Uterus (tissue), 4 donors: ENCODE data around the gene ZMYND11. TPM values are rescaled to one million over a fixed set of nuclear protein-coding genes. Genes with fewer than 3 reads are reported as not detected.

Source experiments
- DNase-seq, 2 donors: peaks; one replicate each; pipeline ENCODE4 v3.0.0-alpha.2; 2019 to 2020
- H3K27ac ChIP-seq, 2 donors: fragments of 200-600 bp; sonication (generic); 1 replicate in 1 of 2; 2 replicates in 1 of 2; pipeline ENCODE4 v1.5.1; 2016 to 2018
- H3K27me3 ChIP-seq, 2 donors: fragments of 200-600 bp; sonication (generic); one replicate each; pipeline ENCODE4 v1.5.1; 2018 to 2019; ENCODE audit warnings: control low read depth in 1 of 2
- H3K36me3 ChIP-seq, 2 donors: fragments of 200-600 bp; sonication (generic); one replicate each; pipeline ENCODE4 v1.5.1; 2019; ENCODE audit warnings: control low read depth in 1 of 2
- H3K4me1 ChIP-seq, 2 donors: fragments of 200-600 bp; sonication (generic); one replicate each; pipeline ENCODE4 v1.5.1; 2018 to 2019; ENCODE audit warnings: control low read depth in 1 of 2
- H3K4me3 ChIP-seq, 2 donors: fragments of 200-600 bp; sonication (generic); 1 replicate in 1 of 2; 2 replicates in 1 of 2; pipeline ENCODE4 v1.5.1; 2018 to 2019; ENCODE audit warnings: mild to moderate bottlenecking in 1 of 2
- H3K9me3 ChIP-seq, 2 donors: fragments of 200-600 bp; sonication (generic); one replicate each; pipeline ENCODE4 v1.5.1; 2019; ENCODE audit warnings: control low read depth in 1 of 2
- CTCF ChIP-seq, 4 experiments: fragments of 200-600 bp in 2 of 4; fragments of 450-650 bp in 2 of 4; sonication (generic) in 2 of 4; IDR thresholded peaks; one replicate each; pipeline ENCODE4 v1.5.1; 2016 to 2019; ENCODE audit warnings: antibody characterized with exemption in 4 of 4, mild to moderate bottlenecking in 2 of 4, moderate library complexity in 1 of 4
- POLR2A ChIP-seq, 2 donors: fragments of 450-650 bp; IDR thresholded peaks; one replicate each; pipeline ENCODE4 v1.6.1; 2016; ENCODE audit warnings: antibody characterized with exemption in 2 of 2, mild to moderate bottlenecking in 1 of 2, moderate library complexity in 1 of 2
- intact Hi-C: fragments of 100-400 bp; cut with DNase I; formaldehyde crosslinking; loops from one replicate; pipeline ENCODE4 v1.15.1; 2023; ENCODE audit warnings: low total_unique reads
- total RNA-seq, 4 donors: library from RNA; depleted of rRNA in 3 of 4; stranded (reverse); fragments of >200 nt in 3 of 4; gene quantifications; one replicate each; pipeline versions ENCODE4 v1.1.0 to v1.2.4, GENCODE V29; 2014 to 2023
- donor health status: DM: yes; HTN: yes; CAD: no.

Gene ZMYND11
- total RNA-seq, 4 donors from 2014 or later = 54.1 to 122 (median 104) TPM

- Histone ChIP-seq H3K4me3 (no peak overlapping the region), H3K36me3 (no peaks in the 10 kb centered on the region), H3K27me3 (no peaks in the 10 kb centered on the region), H3K9me3 (no peaks in the 10 kb centered on the region), H3K4me1 (no peaks in the 10 kb centered on the region), H3K27ac (no peak overlapping the region)
- DNase-seq = no peak
- TF ChIP-seq POLR2A (IDR thresholded peaks at IDR 0.05) (no peak), CTCF (IDR thresholded peaks at IDR 0.05) (no peak)
- intact Hi-C loops = no loop called here
These were observed 93.1 kb downstream of the ZMYND11 start for GRCh38 chr10:228366-228765.

GRCh38 chr10:230758-231157 is 95.5 kb downstream of the ZMYND11 start:
- Histone ChIP-seq H3K4me1 (no peaks in the 10 kb centered on the region), H3K27ac (no peak overlapping the region), H3K27me3 (no peaks in the 10 kb centered on the region), H3K9me3 (no peaks in the 10 kb centered on the region), H3K36me3 (no peaks in the 10 kb centered on the region), H3K4me3 (no peak overlapping the region)
- DNase-seq = no peak
- TF ChIP-seq CTCF (IDR thresholded peaks at IDR 0.05) = no peak
- TF ChIP-seq POLR2A (IDR thresholded peaks at IDR 0.05) = no peak
- intact Hi-C loops = no loop called here

GRCh38 chr10:232061-232460 is 96.8 kb downstream of the ZMYND11 start:
- Histone ChIP-seq H3K36me3 (no peaks in the 10 kb centered on the region), H3K4me1 (no peaks in the 10 kb centered on the region), H3K27me3 (no peaks in the 10 kb centered on the region), H3K4me3 (no peak overlapping the region), H3K9me3 (no peaks in the 10 kb centered on the region), H3K27ac (no peak overlapping the region)
- intact Hi-C loops = no loop called here
- no peak for TF ChIP-seq CTCF (IDR thresholded peaks at IDR 0.05)
- TF ChIP-seq POLR2A (IDR thresholded peaks at IDR 0.05) = no peak
- no peak for DNase-seq

GRCh38 chr10:232878-233277 is 97.6 kb downstream of the ZMYND11 start:
- Histone ChIP-seq H3K36me3 (no peaks in the 10 kb centered on the region), H3K4me3 (no peak overlapping the region), H3K4me1 (no peaks in the 10 kb centered on the region), H3K27me3 (no peaks in the 10 kb centered on the region), H3K9me3 (no peaks in the 10 kb centered on the region), H3K27ac (no peak overlapping the region)
- intact Hi-C loops = no loop called here
- no peak for DNase-seq
- no peak for TF ChIP-seq CTCF (IDR thresholded peaks at IDR 0.05)
- no peak for TF ChIP-seq POLR2A (IDR thresholded peaks at IDR 0.05)

- H3K4me1 ChIP-seq = no peaks in the 10 kb centered on the region
- intact Hi-C loops = no loop called here
- no peaks in the 10 kb centered on the region for H3K9me3 ChIP-seq
- H3K27me3 ChIP-seq = no peaks in the 10 kb centered on the region
- no peak overlapping the region for H3K4me3 ChIP-seq
- no peak for DNase-seq
- TF ChIP-seq CTCF (IDR thresholded peaks at IDR 0.05) (no peak), POLR2A (IDR thresholded peaks at IDR 0.05) (no peak)
- H3K27ac ChIP-seq = no peak overlapping the region
- no peaks in the 10 kb centered on the region for H3K36me3 ChIP-seq
These were observed 99.6 kb downstream of the ZMYND11 start for GRCh38 chr10:234708-235406.
